GM21619 (cell line): ENCODE results near the gene PCNX2.

Experiments
- ATAC-seq: cut with Tn5 transposase; IDR thresholded peaks from one replicate; pipeline ENCODE4 v1.9.1; 2021; ENCODE audit not compliant: unreplicated experiment

Gene PCNX2

DNA sequence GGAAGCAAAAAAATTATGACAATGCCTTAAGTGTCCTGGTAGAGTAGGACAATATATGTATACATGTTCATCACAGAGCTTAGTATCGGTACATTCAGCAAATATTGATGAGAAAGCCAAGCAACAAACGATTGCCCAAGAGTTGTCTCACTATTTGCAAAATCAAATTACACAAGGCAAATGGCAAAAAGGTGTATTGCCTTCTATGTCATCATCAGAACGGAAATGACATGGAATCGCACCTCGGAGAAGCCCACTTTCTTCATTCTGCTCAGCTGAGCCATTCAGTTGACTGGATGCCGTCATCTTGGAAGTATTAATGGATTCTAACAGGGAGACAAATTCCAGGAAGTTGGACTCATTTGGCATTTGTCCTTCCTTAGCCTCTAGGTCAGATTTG, 37.7 kb downstream of the PCNX2 start:
- ATAC-seq = no peak

DNA sequence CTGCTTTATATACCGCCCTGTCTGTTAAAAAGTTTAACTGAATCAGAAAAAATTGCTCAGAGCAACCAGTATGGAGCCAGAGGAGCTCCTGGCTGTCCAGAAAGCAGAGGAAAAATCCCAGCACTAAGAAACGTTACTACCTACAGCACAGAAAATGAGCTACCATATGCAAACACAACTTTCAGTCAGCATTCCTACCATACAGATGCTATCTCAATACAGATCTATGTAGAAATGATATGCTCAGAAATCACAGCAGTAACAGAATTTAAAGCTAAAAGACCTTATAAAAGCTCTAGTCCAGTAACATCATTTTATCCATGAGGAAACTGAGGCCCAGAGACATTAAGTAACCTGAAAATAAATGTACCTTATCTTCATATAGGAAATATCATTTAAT, 38.7 kb downstream of the PCNX2 start:
- no peak for ATAC-seq

DNA sequence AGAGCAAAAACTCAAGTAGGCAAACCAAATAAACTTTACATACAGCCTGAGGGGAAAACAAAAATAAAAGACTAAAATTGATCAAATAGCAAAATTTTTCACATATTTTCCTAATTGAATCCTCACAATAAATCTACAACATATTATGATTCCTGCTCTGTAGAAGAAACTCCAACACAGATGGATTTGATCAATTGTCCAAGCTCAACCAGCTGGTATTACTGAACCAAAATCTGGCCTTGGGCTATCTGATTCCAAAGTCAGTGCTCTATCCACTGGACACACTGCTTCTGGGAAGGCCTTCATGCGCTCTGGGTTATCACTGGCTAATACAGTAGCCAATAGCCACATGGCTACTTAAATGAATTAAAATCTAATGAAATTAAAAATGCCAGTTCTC, 39.3 kb downstream of the PCNX2 start:
- ATAC-seq = no peak

DNA sequence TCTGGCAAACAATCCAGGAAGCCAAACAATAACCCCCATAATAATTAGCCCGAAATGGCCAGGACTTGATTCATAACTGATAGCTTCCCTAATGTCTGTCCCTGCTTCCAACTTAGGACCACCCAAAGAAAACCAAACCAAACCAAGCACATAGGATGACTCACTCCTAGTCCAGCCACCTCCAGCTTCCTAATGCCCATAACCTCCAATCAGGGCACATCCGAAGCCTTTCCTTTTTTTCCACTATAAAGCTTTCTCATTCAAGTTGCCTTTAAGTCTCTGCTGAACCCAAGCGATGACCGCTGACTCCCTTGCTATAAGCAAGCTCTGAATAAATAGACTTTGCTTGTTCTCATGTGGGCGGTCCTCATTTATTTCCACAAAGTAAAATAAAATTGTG, 40.4 kb downstream of the PCNX2 start:
- no peak for ATAC-seq

DNA sequence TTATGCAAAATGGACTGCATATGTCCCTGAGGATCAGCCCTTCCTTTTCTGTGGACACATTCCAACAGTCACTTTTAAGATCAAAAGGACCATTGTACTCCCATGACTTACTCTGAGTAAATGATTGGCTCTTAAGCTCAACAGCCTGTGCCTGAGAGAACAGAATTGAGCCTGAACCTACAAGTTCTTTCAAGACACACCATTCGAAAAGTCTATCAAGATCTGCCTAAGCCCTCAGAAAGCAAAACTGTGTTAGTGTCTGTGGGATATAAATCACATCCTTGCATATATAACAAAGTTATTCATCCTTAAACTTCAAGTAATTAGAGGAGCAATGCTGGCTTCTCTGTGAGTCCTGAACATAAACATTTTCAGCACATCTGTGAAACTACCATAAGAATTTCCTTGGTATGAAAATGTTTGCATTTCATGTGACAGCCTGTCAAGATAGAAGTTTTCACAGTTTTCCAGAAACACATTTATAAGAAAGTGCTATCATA, 41.6 kb downstream of the PCNX2 start:
- no peak for ATAC-seq

DNA sequence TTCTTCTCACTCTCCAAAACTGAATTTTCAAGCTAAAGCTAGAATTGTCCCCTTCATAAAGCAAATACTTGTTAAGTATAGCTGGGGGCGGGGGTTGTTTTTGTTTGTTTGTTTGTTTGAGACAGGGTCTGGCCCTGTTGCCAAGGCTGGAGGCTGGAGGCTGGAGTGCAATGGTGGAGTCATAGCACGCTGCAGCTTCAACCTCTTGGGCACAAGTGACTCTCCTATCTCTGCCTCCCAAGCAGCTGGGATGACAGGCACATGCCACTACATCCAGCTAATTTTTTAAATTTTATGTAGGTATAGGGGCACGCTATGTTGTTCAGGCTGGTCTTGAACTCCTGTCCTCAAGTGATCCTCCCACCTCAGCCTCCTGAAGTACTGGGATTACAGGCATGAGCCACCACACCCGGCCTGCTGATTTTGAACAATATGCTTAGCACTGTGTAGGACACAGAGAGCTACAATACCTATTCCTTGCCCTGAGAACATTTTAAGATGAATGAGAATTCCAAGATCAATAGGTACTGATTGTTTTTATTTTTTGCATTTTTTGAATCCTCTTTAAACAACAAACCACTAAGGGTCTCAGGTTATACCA, 42.2 kb downstream of the PCNX2 start:
- no peak for ATAC-seq

DNA sequence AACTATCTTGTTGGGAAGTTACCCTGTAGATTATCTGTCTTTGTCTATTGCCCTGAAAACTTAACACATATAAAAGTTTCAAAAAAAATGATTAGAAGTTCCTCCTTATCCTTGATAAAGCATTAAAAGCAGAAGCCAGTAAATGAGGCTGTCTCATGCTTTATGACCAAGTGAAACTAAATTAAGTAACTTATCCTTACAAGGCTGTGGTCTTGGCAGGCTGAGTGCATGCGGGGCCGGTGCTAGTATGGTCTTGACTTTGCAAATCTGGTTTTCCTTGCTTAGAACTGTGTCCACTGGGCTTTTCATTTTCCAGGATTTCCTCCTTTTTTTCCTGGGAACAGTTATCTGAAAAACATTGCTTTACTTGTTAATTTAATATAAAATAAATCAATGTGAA, 43.1 kb downstream of the PCNX2 start:
- no peak for ATAC-seq

DNA sequence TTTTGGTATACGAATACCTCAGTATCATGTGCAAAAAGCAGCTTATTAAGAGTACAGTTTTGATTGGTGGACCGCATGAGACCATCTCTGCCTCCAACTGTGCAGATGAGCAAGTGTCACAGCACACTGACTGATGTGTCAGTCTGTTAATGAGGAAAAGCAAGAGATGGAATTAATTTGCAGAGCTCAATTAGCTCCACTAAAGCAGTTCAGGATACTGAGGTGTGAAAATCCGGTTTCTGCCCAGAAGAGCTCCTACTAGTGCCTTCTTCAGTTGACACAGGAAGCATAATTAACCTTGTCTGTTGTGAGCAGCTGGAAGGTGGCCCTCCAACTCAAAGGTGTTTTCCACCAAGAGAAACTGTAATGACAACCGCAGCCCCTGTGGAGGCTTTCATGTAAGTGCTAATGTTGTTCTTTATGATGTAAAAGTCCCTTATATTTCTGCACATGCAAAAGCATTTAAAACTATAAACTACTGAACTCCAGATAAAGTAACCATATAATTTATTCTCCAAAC, 44.3 kb downstream of the PCNX2 start:
- no peak for ATAC-seq

DNA sequence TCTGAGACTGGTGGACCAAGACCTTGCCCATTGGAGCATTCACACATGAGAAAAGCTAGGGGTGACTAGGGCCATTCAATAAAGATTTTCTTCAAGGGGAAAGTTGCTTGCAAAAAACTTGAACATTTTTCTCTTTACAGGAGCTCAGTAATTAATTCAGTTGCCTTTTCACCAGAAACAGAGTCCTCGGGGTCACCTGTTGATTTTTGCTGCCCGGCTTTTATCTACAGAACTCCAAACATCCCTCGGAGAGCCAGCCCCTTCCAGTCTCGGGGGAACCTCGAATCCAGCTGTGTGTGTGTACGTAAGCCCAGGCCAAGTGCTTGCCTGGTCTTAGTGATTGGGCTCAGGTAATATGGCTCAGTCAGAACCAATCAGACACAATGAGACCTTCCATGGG, 47.5 kb downstream of the PCNX2 start:
- ATAC-seq = no peak

DNA sequence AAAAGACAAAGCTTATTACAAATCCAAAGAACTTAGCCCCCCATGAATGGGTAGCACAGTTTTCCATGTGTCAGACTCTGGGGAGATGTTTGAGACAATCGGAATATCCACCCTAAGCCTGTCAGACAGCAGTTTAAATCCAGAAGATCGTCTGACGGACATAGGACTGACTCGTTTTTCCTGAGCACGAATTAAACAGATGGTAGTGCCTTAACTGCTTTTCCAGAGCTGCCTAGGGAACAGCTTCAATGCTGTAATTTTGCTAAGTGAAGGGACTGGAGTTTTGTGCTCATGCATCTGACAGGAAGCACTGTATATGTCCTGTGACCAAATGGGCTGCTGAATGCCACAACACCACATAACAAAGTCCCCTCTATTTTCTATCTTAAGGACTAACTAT, 48.6 kb downstream of the PCNX2 start:
- ATAC-seq = no peak

DNA sequence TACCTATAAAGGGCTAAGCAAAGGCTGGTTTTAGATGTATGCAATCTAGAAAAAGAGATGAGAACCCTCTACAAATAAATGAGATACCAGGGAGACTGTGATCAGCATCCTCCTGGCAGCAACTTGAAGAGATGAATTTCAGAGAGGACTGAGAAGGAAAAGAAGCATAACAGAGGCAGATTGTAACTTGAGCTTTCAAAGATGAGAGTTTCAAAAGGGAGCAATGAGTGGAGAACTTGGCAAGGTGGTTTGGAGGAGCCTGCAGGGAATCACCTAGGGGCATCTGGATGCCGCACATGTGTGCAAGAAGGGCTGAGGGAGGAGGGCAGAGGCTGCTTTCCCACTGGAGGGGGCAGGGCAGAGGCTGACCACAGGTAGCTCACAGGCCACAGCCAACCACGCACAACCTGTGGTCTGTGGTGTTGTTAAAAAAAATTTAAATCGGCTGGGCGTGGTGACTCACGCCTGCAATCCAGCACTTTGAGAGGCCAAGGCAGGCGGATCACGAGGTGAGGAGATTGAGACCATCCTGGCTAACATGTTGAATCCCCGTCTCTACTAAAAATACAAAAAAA, 50.2 kb downstream of the PCNX2 start:
- no peak for ATAC-seq

DNA sequence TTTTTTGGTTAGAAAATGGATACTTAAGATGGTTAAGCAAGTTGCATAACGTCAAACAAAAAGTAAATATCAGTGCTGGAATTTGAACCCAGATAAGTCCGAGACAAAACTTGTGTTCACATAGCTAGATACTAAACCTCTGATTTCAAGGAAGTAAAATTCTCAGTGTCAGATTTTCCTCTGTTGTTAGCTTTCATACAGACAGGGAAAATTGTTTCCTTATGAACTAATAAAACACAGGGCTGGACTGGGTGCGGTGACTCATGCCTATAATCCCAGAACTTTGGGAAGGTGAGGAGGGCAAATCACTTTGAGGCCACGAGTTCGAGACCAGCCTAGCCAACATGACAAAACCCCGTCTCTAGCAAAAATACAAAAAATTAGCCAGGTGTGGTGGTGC, 51.3 kb downstream of the PCNX2 start:
- ATAC-seq = no peak

DNA sequence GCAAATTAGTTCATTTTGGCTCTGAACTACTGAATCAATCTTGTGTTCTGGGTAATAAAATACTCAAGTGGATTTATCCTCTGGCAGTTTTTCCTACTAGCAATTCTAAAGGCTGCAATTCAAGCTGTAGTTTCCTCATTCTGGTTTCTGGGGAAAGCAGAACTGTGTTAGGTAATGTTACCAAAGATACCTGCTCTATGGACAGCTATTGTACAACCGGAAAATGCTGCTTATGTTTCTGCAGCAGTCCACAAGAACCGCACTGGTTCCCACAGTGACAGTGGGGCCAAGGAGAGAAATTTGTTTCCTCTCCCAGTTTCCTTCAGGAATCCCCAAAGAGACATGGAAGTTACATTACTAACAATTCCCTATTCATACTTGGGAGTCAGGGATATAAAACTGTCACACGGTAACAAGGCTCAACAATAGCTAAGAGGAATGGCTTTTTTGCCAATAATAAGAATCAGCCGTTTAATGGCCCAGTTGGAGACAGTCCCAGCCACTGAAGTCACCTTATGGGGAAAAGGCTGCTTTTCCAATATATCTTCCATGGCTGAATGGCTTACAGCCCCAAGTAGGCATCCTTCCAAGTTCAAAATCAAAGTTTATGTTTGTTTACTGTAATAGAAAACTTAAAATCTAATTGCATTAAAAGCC, 52.6 kb downstream of the PCNX2 start:
- ATAC-seq = no peak

DNA sequence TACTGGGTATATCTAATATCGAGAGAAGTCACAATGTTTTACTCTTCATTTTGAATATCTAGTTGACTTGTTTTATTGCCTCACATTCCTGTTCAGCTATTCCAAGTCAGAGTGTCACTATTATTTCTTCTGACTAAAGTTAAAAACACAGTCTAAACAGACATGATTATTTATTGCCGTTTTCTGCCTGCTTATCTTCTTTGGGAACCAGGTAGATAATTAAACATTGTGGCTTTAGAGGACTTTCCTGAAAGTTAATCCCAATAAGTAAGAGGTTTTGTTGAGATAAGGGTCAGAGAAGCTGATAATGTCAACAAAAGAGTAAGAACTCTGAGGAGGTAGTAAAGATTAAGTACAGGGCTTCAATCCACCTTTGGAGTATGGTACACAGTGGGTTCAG, 53.8 kb downstream of the PCNX2 start:
- ATAC-seq = no peak

DNA sequence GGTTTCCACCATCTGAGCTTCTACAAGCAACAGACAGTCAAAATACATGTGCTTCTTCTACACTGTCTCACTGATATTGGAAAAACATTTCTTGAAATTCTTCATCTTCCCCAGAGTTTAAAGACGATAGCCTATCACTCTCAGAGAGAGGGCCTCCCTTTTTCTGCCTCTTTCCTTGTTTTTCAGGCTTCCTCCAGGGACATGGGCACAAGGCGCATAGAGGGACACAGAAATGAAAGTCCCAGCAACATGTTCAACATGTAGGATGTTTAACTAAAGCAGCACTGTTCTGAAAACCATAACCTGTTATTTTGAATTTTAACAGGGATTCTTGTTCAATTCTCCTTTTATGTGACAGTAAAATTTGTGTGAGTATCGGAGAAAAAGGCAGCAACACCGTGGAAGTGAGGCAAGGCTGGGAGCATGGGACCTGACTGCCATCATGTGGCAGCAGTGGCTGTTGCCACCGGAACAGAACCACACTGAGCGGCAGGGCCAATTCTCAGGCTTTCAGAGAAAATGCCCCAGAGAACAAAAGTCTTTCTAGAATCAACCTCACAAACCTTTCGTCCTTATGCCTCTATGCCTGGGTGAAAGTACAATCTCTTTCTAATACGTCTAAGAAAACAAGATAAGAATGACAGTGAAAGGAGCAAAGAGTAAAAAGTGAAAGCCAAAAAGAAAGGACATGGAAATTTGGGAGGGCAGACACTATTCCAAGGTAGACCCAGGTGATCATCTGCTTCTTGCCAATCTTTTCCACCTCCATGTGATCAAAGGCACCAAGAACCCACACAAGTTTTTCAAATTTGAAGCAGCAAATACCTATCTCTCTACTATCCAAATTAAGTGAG, 54.5 kb downstream of the PCNX2 start:
- peak; percentile 66 for ATAC-seq

DNA sequence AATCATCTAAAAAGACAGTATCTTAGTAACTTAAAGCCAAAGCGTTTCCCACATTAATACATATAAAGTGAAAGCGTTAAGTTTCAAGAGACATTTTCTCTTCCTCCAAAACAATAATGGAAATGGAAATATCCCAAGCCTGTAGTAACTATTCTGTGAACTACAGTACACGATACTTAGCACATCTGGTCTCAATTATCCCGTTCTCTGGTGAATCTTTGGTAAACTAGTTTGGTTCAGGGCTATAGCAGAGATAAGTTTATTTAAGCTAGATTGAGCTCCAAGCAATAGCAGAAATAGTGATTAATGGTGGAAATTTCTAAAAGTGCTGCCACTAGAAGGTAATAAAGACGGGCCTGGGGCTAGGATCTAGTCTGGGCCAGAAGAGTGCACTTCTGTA, 55.2 kb downstream of the PCNX2 start:
- no peak for ATAC-seq

DNA sequence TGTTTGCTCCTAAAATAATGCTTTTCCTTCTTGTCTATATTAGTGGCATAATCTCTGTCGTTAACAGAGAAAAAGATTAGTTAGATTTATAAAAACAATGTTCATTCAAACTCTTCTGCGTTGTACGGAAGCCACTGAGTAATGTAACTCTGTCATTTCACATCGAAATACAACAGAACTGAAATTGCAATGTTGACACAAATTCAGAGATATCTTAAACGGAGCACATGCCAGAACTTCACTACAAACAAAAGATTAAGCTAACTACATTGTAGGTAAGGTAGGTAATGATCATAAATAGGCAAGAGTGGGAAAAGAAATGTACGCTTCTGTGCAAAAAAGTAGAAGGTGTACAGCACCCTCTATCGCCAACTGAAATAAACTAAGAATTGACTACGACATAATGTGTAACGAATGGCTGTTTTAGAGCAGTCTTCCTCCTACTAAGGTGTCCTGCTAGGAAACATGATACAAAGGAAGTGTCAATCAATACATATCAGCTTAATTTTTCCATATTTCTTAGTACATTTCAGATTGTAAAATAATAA, 56.6 kb downstream of the PCNX2 start:
- no peak for ATAC-seq

DNA sequence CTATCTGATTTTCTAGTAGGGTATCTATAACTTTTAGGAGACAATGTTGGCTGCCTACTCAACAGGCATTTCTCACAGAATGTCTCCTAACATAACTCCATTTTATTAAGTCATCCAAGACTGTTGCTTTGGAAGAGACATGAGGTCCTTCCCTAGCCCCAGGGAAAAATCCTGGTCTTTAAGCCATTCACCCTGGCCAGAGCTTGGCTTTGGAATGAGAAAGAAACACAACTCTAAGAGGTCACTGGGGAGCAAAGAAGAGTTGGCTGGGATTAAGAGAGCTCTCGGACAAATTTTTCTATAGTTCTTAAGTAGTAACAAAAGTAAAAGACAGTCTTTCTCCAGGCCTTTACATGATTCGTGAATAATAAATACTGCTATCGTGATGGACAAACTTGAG, 57.9 kb downstream of the PCNX2 start:
- ATAC-seq = no peak

DNA sequence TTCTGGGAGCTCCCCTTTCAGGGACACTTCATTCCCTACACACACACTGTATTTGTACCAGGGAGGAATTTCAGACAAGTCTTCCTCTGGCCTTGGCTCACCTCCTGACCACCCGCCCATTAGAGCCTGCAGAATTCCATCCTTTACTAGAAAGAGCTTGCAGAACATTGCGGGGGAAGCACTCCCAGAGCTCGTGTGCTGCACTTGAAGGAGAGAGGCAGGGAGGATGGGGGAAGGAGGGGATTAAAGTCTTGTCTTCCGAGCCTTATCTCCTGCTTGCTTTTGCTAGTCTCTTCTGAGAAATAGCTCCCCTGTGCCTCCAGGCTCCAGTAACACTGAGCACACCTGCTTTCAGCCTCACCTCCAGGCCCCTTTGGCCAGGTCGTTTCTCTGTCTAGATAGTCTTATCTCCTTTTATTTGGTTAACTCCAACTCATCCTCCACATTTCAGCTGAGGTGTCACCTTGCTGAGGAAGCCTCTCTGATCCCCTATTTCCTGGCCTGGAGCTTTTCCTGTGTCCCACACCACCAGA, 62.0 kb downstream of the PCNX2 start:
- ATAC-seq = no peak

DNA sequence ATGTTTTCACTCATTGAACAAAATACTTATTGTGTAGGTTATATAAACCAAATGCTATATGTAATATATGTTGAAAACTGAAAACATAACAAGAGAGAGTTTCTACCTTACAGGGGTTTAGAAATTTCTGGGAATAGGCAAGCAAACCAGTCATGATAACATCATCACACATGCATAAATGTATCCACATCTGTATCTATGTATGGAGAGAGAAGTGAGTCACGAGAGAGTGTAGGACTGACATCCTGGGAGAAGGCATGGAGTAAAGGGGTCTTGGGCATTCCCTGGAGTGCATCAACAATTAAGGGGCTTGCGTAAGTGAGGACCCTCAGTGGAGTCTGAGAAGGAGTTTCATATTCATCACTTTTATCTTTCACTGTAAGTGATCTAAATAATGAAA, 65.5 kb downstream of the PCNX2 start:
- ATAC-seq = no peak

DNA sequence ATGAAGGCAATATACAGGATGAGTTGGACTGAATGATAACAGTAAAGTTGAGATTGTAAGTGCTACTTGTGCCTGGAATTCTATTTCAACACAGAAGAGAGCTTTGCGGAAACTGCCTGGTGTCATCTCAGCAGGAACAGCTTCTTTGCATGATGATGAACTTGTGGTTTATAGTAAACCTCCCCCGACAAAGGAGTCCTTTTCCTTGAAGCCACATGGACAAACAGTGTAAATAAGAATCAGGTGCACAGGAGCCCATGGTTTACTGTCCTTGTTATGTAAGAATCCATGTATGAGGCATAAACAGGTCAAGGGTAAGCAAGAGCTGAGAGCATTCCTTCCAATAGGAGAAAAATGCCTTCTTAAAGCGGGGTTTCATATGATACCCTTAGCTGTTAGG, 66.2 kb downstream of the PCNX2 start:
- no peak for ATAC-seq
